ENCODE results near the gene DNAI2.

DNA sequence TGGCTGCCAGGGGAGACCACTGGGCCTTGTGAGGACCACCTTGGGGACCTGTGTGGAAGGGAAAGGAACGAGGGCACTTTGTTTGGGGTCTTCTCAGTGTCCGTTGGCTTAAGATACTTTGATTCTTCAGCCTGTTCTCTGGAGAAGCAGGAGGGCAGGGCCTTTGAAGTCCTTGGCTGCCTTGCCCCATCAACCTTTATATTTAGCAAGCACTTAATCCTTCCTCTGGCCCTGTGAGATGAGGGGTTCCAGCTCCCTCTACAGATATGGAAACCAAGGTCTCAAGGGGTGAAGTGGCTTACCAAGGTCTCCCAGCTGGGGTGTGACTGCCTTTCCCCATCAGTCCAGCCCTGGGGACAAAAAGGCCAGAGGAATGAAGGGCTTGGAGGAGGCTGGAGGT lies 32.2 kb upstream of the DNAI2 start:
- TF ChIP-seq, protein P1, sequence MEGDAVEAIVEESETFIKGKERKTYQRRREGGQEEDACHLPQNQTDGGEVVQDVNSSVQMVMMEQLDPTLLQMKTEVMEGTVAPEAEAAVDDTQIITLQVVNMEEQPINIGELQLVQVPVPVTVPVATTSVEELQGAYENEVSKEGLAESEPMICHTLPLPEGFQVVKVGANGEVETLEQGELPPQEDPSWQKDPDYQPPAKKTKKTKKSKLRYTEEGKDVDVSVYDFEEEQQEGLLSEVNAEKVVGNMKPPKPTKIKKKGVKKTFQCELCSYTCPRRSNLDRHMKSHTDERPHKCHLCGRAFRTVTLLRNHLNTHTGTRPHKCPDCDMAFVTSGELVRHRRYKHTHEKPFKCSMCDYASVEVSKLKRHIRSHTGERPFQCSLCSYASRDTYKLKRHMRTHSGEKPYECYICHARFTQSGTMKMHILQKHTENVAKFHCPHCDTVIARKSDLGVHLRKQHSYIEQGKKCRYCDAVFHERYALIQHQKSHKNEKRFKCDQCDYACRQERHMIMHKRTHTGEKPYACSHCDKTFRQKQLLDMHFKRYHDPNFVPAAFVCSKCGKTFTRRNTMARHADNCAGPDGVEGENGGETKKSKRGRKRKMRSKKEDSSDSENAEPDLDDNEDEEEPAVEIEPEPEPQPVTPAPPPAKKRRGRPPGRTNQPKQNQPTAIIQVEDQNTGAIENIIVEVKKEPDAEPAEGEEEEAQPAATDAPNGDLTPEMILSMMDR (tag by site-specific recombination; IDR thresholded peaks at IDR 0.05): no peak
- TF ChIP-seq HOXA7 (CRISPR knock-in tag; IDR thresholded peaks at IDR 0.05; ENCODE audit: borderline replicate concordance) (no peak), KLF10 (tag by site-specific recombination; IDR thresholded peaks at IDR 0.05) (no peak), ZNF274 (IDR thresholded peaks at IDR 0.05; ENCODE audit: low read length) (no peak), ZNF274 (tag by site-specific recombination; IDR thresholded peaks at IDR 0.05; ENCODE audit: borderline replicate concordance) (no peak), GLIS1 (tag by site-specific recombination; IDR thresholded peaks at IDR 0.05) (no peak), ZNF544 (tag by site-specific recombination; IDR thresholded peaks at IDR 0.05) (no peak)
- TF ChIP-seq, protein P2, sequence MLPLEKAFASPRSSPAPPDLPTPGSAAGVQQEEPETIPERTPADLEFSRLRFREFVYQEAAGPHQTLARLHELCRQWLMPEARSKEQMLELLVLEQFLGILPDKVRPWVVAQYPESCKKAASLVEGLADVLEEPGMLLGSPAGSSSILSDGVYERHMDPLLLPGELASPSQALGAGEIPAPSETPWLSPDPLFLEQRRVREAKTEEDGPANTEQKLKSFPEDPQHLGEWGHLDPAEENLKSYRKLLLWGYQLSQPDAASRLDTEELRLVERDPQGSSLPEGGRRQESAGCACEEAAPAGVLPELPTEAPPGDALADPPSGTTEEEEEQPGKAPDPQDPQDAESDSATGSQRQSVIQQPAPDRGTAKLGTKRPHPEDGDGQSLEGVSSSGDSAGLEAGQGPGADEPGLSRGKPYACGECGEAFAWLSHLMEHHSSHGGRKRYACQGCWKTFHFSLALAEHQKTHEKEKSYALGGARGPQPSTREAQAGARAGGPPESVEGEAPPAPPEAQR (tag by site-specific recombination; IDR thresholded peaks at IDR 0.05): no peak
- TF ChIP-seq, protein P3, sequence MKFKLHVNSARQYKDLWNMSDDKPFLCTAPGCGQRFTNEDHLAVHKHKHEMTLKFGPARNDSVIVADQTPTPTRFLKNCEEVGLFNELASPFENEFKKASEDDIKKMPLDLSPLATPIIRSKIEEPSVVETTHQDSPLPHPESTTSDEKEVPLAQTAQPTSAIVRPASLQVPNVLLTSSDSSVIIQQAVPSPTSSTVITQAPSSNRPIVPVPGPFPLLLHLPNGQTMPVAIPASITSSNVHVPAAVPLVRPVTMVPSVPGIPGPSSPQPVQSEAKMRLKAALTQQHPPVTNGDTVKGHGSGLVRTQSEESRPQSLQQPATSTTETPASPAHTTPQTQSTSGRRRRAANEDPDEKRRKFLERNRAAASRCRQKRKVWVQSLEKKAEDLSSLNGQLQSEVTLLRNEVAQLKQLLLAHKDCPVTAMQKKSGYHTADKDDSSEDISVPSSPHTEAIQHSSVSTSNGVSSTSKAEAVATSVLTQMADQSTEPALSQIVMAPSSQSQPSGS (tag by site-specific recombination; IDR thresholded peaks at IDR 0.05; ENCODE audit: low read depth): no peak
